ENCODE results near the gene ABO.
A peak's percentile ranks its signal among the peaks of the same experiment; 100 is the strongest.
"Not testable (repeated sequence)": the region's sequence is repeated elsewhere in the genome, so short reads cannot be mapped to it uniquely, and the experiment has no call there.

ABO gene

DNA sequence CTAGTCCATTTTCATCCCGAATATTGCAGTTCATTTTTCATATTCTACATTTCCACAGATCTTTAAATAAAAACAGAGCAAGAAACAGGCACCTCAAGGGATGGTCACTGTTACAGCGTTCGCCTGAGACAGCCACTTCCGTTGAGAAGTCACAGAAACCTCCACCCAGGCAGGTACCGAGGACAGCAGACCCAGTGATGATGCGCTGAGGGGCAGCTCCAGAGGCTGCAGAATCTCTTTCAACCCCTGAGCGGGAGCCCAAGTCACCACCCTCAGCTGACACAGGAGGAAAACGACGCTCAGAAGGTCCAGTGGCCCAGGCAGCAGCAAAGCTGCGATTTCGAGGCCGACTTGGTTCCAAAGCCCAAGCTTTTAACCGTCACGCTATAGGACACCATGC lies 32.8 kb downstream of the ABO start:
- no peak for DNase-seq (ENCODE audit: low read depth)

GRCh38 chr9:133239533-133240090 lies 35.4 kb downstream of the ABO start:
- no peak for DNase-seq (ENCODE audit: low read depth)

GRCh38 chr9:133238851-133239532 lies 36.0 kb downstream of the ABO start:
- DNase-seq (ENCODE audit: low read depth): peak; percentile 42

DNA sequence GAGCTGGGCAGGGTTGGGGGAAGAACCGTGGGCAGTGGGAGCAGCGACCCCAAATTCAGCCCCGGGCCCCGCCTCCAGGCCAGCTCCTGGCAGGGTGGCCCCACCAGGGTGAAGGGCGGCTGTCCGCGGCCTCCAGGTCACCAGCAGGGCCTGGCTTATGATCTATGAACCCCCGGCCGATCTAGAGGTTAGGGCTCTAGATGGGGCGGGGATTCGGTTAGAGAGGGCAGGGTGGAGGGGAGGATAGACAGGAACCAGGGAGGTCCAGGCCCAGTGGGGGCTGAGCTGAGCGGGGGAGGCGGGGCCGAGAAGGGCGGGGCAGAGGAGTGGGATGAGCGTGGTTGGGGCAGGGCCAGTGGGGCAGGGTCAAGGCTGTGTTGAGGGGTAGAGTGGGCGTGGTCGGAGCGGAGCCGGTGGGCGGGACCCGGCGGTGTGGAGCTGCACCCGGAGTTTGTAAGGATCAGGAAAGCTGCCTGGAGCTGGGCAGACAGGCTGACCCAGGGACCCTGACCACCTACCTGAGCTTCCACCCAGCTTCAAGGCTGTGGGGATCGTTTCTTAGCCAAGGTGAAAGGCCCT lies 36.6 kb downstream of the ABO start:
- DNase-seq (ENCODE audit: low read depth): peak; percentile 10

- peak; percentile 23 for DNase-seq (ENCODE audit: low read depth)
Observed at GRCh38 chr9:133237035-133237731, 37.8 kb downstream of the ABO start.

- not testable (repeated sequence) for DNase-seq (ENCODE audit: low read depth)
Observed at GRCh38 chr9:133236291-133237034, 38.5 kb downstream of the ABO start.

GRCh38 chr9:133235549-133236222 lies 39.3 kb downstream of the ABO start:
- no peak for DNase-seq (ENCODE audit: low read depth)

DNA sequence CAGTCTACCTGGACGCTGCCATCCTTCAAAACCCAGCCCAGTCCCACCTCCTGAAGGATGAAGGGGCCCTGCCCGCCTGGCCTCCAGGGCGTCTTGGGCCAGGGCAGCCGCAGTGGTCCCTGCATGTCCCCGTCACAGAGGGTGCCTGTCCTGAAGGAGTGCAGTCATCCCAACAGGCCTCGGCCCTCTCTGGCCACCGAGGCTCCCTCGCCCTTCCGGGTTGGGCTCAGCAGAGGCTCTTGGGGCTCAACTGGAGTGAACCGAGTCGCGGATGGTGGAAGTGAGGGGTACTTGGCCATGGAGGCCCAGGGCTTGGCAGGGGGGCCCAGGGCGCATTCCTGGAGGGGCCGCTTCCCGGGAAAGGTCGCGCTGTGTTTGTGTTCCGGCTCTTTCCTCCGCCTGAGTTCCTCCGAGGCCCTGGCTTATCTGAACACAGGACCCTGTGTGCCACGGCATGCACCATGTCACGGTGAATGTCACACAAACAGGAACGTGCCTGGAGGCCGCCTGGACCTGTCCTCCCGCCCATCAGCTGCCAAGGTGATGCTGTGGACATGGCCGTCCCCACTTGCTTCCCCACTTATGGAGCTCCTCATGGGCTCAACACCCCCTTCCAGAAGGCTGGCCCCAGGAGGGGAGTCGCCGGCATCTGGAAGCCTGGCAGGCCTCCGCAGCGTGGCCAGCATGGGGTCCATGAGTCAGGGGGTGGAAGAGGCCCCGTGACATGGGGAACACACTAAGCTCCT lies 40.3 kb downstream of the ABO start:
- DNase-seq (ENCODE audit: low read depth): no peak

GRCh38 chr9:133233681-133234432 lies 41.1 kb downstream of the ABO start:
- DNase-seq (ENCODE audit: low read depth): no peak

DNA sequence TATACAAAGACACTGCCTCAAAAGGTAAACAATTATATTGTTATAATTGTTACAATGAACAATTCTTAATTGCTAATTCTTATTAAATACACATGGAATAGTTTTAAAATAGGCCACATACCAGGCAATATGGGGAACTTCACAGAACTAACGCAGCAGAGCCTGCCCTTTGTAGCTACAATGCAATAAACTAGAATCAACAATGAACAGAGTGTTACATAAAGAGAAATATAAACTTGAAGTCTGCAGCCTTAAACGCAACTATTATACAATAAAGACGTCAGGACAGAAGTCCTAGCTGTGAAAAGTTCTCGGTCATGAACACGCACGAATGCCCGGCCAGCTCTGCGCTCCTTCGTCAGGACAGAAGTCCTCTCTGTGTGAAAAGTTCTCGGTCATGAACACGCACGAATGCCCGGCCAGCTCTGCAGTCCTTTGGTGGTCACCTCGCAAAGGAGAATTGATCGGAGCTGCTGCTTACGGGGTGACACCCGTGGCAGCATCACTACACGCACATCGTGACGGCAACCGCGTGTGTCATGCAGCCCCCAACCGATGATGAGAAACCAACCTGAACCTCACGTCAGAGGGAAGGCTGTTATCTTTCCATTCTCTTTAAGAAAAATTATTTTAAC lies 43.0 kb downstream of the ABO start:
- not testable (repeated sequence) for DNase-seq (ENCODE audit: low read depth)

DNA sequence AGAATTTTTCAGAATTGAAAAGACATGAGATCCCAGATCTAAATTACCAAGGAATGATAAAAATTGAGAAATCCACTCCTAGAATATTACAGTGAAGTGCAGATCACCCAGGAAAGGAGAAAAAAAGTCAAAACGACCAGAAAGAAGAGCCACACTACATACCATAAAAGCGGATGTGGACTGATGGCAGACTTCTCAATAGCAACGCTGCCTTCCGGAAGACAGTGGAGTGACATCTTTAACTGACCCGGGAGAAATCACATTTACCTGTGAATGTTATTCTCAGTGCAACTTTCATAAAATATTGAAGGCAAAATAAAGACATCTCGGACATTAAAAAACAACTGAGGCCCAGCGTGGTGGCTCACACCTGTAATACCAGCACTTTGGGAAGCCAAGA lies 44.5 kb downstream of the ABO start:
- not testable (repeated sequence) for DNase-seq (ENCODE audit: low read depth)

DNA sequence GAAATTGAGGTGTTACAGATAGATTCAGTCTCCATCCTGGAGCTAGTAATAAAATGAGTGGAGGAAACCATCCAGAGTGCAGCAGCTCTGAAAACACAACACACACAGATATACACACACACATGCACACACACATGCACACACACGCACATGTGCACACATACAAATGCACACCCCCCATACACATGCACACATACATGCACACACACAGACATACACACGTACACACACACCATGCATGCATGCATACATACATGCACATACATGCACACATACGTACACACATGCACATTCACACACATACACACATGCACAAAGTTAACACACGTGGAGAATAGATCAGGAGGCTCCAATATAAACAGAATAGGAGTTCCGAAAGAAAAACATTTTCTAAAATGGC lies 44.9 kb downstream of the ABO start:
- no peak for DNase-seq (ENCODE audit: low read depth)

DNA sequence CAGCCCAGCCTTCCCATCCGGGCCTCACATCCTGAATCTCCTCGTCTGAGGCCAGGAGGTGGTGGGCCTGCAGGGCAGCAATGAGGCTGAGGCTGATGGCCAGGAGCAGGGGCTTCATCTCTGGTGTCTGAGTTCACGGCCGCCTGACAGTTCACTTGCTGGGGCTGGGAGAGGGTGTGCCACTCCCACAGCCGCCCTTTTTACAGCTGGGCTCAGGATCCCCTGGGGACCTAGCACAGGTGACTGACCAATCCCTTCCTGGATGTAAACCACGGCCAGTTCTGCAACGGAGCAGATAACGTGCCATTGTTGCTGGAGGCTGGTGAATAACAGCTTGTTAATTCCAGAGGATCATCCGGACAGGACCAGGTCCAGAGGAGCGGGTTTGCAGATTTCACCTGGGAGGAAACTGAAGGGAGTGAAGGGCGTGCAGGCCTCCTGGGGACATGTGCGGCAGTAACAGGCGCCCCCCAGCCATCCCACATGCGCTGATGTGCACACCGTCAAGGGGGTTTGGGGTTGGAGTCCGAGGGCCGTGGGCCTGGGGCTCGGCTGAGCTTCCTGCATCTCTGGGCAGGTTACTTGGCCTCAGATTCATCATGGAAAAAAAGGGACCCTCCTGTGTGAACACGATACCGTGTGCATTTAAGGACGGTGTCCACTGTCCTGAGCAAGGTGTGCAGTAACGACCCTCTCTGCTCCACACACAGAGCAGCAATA lies 46.4 kb downstream of the ABO start:
- DNase-seq (ENCODE audit: low read depth): not testable (repeated sequence)

DNA sequence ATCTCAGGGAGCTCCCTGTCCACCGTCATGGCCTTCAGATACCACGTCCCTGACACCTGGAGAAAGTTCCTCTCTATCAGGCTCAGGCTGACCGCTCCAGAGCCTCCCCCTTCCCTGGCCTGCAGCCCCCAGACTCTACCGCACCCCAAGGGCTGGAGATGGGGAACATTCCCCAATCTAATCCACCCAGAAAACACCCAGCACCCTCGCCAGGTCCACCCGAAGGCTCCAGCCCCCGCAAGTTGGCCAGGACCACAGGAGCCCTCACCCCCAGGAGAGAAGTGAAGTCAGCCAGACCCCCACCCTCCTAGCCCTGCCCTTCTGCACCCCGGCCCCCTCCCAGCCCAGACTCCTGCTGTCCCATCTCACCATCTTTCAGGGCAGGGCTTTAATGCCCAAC lies 47.0 kb downstream of the ABO start:
- not testable (repeated sequence) for DNase-seq (ENCODE audit: low read depth)

DNA sequence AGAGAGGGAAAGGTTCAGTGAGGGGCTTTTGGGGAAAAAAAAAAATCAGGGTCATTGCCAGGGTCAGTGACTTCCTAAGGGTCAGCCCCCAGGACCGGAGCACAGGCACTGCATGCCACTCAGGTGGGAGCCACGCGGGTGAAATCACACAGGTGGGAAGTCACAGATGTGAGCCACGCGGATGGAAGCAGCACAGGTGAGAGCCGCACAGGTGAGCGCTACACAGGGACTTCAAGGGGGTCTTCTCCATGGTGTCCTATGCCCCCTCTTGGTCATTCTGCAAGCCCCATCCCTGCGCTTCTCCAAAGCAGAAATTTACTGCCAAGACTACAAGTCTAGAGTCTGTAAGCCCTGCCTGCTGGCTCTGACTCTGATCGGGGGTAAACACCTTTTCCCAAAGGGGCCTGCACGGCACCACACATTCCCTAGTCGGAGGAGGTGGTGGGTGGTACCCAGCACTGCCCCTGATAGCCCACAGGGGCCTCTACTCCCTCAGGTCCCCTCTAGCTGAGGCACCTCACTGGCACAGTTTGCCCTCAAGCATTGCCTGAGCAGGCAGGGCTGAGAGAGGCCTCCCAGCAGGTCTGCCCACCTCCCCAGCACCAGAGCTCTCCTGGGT lies 47.6 kb downstream of the ABO start:
- no peak for DNase-seq (ENCODE audit: low read depth)

- no peak for DNase-seq (ENCODE audit: low read depth)
Observed at GRCh38 chr9:133226219-133227171, 48.5 kb downstream of the ABO start.

GRCh38 chr9:133225171-133226011 lies 49.6 kb downstream of the ABO start:
- no peak for DNase-seq (ENCODE audit: low read depth)
